ENCODE measurements around the gene NDST3.

GRCh38 chr4:118225511-118225910, 191.2 kb downstream of the NDST3 start:
- TF ChIP-seq, protein P1, sequence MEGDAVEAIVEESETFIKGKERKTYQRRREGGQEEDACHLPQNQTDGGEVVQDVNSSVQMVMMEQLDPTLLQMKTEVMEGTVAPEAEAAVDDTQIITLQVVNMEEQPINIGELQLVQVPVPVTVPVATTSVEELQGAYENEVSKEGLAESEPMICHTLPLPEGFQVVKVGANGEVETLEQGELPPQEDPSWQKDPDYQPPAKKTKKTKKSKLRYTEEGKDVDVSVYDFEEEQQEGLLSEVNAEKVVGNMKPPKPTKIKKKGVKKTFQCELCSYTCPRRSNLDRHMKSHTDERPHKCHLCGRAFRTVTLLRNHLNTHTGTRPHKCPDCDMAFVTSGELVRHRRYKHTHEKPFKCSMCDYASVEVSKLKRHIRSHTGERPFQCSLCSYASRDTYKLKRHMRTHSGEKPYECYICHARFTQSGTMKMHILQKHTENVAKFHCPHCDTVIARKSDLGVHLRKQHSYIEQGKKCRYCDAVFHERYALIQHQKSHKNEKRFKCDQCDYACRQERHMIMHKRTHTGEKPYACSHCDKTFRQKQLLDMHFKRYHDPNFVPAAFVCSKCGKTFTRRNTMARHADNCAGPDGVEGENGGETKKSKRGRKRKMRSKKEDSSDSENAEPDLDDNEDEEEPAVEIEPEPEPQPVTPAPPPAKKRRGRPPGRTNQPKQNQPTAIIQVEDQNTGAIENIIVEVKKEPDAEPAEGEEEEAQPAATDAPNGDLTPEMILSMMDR (IDR thresholded peaks at IDR 0.05; ENCODE audit: low read depth, low read length, poor library complexity, severe bottlenecking), result no peak
- TF ChIP-seq EZH2phosphoT487 (IDR thresholded peaks at IDR 0.05; ENCODE audit: borderline replicate concordance, low read length), result no peak
